K562 (cell line): ENCODE data around the gene ELMO1. TPM values are rescaled to one million over a fixed set of nuclear protein-coding genes. Genes with fewer than 3 reads are reported as not detected.

Experiments used
- ATAC-seq: fragments of 200-7000 bp; cut with Tn5 transposase; 3 replicates; pipeline ENCODE4 v1.9.1; 2020; ENCODE audit warnings: moderate library complexity
- BruUV-seq: library from RNA; stranded (reverse); fragments of 400-500 nt; replicated peaks from 2 replicates; lab custom pipeline; 2021; lab: Mats Ljungman, UMichigan
- CTCF ChIA-PET: fragments of 300-600 bp; formaldehyde crosslinking; extraction: SDS; loops from one replicate; lab custom pipeline; 2021; ENCODE audit warnings: low intra/inter-chr PET ratio; lab: Yijun Ruan, JAX
- POLR2A ChIA-PET: fragments of 300-600, 350-650 bp; sonication (Branson Sonifier 250); formaldehyde crosslinking; extraction: SDS; loops from one replicate; lab custom pipeline; 2021; ENCODE audit warnings: antibody characterized with exemption, inconsistent platforms; lab: Yijun Ruan, JAX
- DNase-seq, 4 experiments: peaks; one replicate each; pipeline versions ENCODE4 v3.0.0 to v3.0.0-alpha.2; 2011 to 2018; ENCODE audit warnings: low spot score in 3 of 4, mixed read lengths in 3 of 4; ENCODE audit errors: extremely low read depth in 1 of 4
- FAIRE-seq: peaks from 2 replicates; lab custom pipeline; 2011; peaks lifted over from hg19 to GRCh38; lab: Jason Lieb, UNC
- H2AFZ ChIP-seq: 2 replicates; pipeline ENCODE4 v1.6.0; 2011; ENCODE audit warnings: low read depth, low read length, control low read depth, inconsistent platforms
- H3K27ac ChIP-seq: fragments of 200-600 bp; 3 replicates; pipeline ENCODE4 v1.8.0; 2011; ENCODE audit warnings: low read depth, mild to moderate bottlenecking, control low read depth, inconsistent platforms, low read length, moderate library complexity, mixed read lengths; ENCODE audit errors: extremely low read depth
- H3K27me3 ChIP-seq, 2 experiments: fragments of 300-600 bp in 1 of 2; 2 replicates in 1 of 2; 3 replicates in 1 of 2; pipeline versions ENCODE4 v1.6.0 to v1.8.0; 2011; ENCODE audit warnings: inconsistent platforms in 2 of 2, low read length in 2 of 2, mild to moderate bottlenecking in 1 of 2, mixed read lengths in 1 of 2, moderate library complexity in 1 of 2; ENCODE audit not compliant: control insufficient read depth in 2 of 2, insufficient read depth in 2 of 2
- H3K36me3 ChIP-seq: fragments of 300-600 bp; 3 replicates; pipeline ENCODE4 v1.8.0; 2011; ENCODE audit warnings: mild to moderate bottlenecking, low read length, inconsistent platforms; ENCODE audit not compliant: control insufficient read depth, insufficient read depth
- H3K4me1 ChIP-seq, 2 experiments: fragments of 200-600 bp in 1 of 2; replicated peaks in 1 of 2; 2 replicates in 1 of 2; 3 replicates in 1 of 2; pipeline versions ENCODE4 v1.5.1 to v1.8.0; 2011; ENCODE audit warnings: inconsistent platforms in 2 of 2, low read length in 2 of 2, mild to moderate bottlenecking in 1 of 2, mixed read lengths in 1 of 2, moderate library complexity in 1 of 2; ENCODE audit not compliant: control insufficient read depth in 2 of 2, insufficient read depth in 2 of 2
- H3K4me2 ChIP-seq: 2 replicates; pipeline ENCODE4 v1.6.1; 2011; ENCODE audit warnings: low read length, control low read depth, inconsistent platforms, mixed read lengths; ENCODE audit not compliant: insufficient read depth
- H3K4me3 ChIP-seq: fragments of 200-600 bp; sonication (generic), shearing (Covaris generic); 2 replicates; pipeline ENCODE4 v1.5.1; 2016; ENCODE audit warnings: control low read depth, inconsistent platforms
- H3K79me2 ChIP-seq: fragments of 200-600 bp; 3 replicates; pipeline ENCODE4 v1.8.0; 2011; ENCODE audit warnings: low read length, inconsistent platforms; ENCODE audit not compliant: control insufficient read depth, insufficient read depth
- H3K9ac ChIP-seq, 2 experiments: 2 replicates each; pipeline versions ENCODE4 v1.6.0 to v1.6.1; 2011; ENCODE audit warnings: low read depth in 2 of 2, low read length in 2 of 2, control low read depth in 1 of 2, inconsistent platforms in 1 of 2, mild to moderate bottlenecking in 1 of 2, mixed read lengths in 1 of 2; ENCODE audit not compliant: insufficient read depth in 1 of 2
- H3K9me1 ChIP-seq: one replicate; pipeline ENCODE4 v1.6.0; 2011; ENCODE audit warnings: inconsistent platforms, mild to moderate bottlenecking, low read length, moderate library complexity; ENCODE audit not compliant: control insufficient read depth, insufficient read depth
- H3K9me3 ChIP-seq: replicated peaks from 2 replicates; pipeline ENCODE4 v1.5.1; 2011; ENCODE audit warnings: low read depth, low read length, inconsistent platforms; ENCODE audit not compliant: control insufficient read depth, insufficient read depth
- H4K20me1 ChIP-seq: replicated peaks from 2 replicates; pipeline ENCODE4 v1.6.1; 2011; ENCODE audit warnings: low read length, inconsistent platforms, mixed read lengths; ENCODE audit not compliant: control insufficient read depth, insufficient read depth
- FOXM1 ChIP-seq, 2 experiments: fragments of 450-650 bp in 1 of 2; sonication (generic) in 1 of 2; formaldehyde crosslinking in 1 of 2; IDR thresholded peaks; 2 replicates each; pipeline versions ENCODE4 v1.6.1 to v1.9.0; 2017 to 2022; ENCODE audit warnings: low read depth in 2 of 2, mild to moderate bottlenecking in 2 of 2, missing genetic modification reagents in 1 of 2, moderate library complexity in 1 of 2
- GTF2A2 ChIP-seq: IDR thresholded peaks from 2 replicates; pipeline ENCODE4 v1.6.1; 2016; ENCODE audit warnings: mild to moderate bottlenecking, missing genetic modification characterization, missing compliant biosample characterization
- IRF9 ChIP-seq: fragments of 450-650 bp; IDR thresholded peaks from 2 replicates; pipeline ENCODE4 v1.6.1; 2016; ENCODE audit warnings: missing biosample characterization, missing genetic modification characterization
- MEF2A ChIP-seq: IDR thresholded peaks from 2 replicates; pipeline ENCODE4 v1.6.1; 2011; ENCODE audit warnings: low read depth, mild to moderate bottlenecking, low read length, moderate library complexity; ENCODE audit not compliant: control insufficient read depth
- MTA2 ChIP-seq: fragments of 450-650 bp; IDR thresholded peaks from 2 replicates; pipeline ENCODE4 v1.6.1; 2016; ENCODE audit warnings: low read depth
- PHF8 ChIP-seq: fragments of 200-600 bp; sonication (generic); IDR thresholded peaks from 2 replicates; pipeline ENCODE4 v1.6.1; 2012; ENCODE audit warnings: mixed run types, mild to moderate bottlenecking, inconsistent platforms, low read length, moderate library complexity, borderline replicate concordance
- PRDM10 ChIP-seq: fragments of 450-650 bp; IDR thresholded peaks from 2 replicates; pipeline ENCODE4 v1.6.1; 2018; ENCODE audit not compliant: partially characterized antibody
- SIX5 ChIP-seq, 2 experiments: IDR thresholded peaks; 2 replicates each; pipeline ENCODE4 v1.6.1; 2011; ENCODE audit warnings: low read length in 2 of 2, borderline replicate concordance in 1 of 2, low read depth in 1 of 2, mild to moderate bottlenecking in 1 of 2, moderate library complexity in 1 of 2; ENCODE audit not compliant: insufficient read depth in 1 of 2
- SMARCA5 ChIP-seq: fragments of 450-650 bp; IDR thresholded peaks from 2 replicates; pipeline ENCODE4 v1.6.1; 2016
- ZMIZ1 ChIP-seq, 2 experiments: fragments of 150-350 bp in 1 of 2; IDR thresholded peaks; 2 replicates each; pipeline ENCODE4 v1.6.1; 2012 to 2016; ENCODE audit warnings: low read depth in 2 of 2, low read length in 2 of 2, mild to moderate bottlenecking in 1 of 2, moderate library complexity in 1 of 2
- ZNF174 ChIP-seq: fragments of 250-450 bp; sonication (Bioruptor Pico); IDR thresholded peaks from 2 replicates; pipeline ENCODE4 v1.4.0; 2020; ENCODE audit warnings: mild to moderate bottlenecking
- ZNF436 ChIP-seq: fragments of 250-450, 450-650 bp; sonication (Bioruptor Pico); formaldehyde crosslinking; IDR thresholded peaks from 2 replicates; pipeline ENCODE4 v1.7.0; 2020; ENCODE audit warnings: mild to moderate bottlenecking
- ZNF785 ChIP-seq: fragments of 250-450 bp; sonication (Bioruptor Pico); IDR thresholded peaks from 2 replicates; pipeline ENCODE4 v1.4.0; 2020; ENCODE audit warnings: mild to moderate bottlenecking
- WGBS: fragments of 100-300 bp; shearing (Covaris generic); methylation state at CpG from one replicate; pipeline ENCODE4 v1.1.6; 2016; ENCODE audit warnings: low coverage, mixed read lengths; ENCODE audit not compliant: insufficient coverage; ENCODE audit errors: missing lambda C conversion rate; 5-methylcytosine and 5-hydroxymethylcytosine counted together
- in situ Hi-C: fragments of 300-500 bp; cut with MboI; formaldehyde crosslinking; loops from 4 replicates; pipeline ENCODE4 v1.15.0; 2018; ENCODE audit warnings: inconsistent platforms, mixed read lengths
- intact Hi-C: fragments of 100-400 bp; cut with micrococcal nuclease; formaldehyde crosslinking; loops from 2 replicates; pipeline ENCODE4 v1.14.2; 2022
- polyA plus RNA-seq, 8 experiments: library from polyadenylated mRNA; depleted of rRNA in 4 of 8; stranded (reverse) in 5 of 8; unstranded in 3 of 8; fragments of >200 nt; fragmentation: Nextera tagmentation in 2 of 8; fragmentation: Illumina TruSeq in 1 of 8; extraction: Ambion mirVana in 2 of 8; extraction: Trizol in 1 of 8; gene quantifications; 2 replicates each; pipeline versions ENCODE4 v1.2.1 to v1.2.3, GENCODE V29; 2011 to 2014; ENCODE audit warnings: inconsistent platforms in 1 of 8, missing spikeins in 1 of 8
- total RNA-seq, 7 experiments: library from RNA; depleted of rRNA in 6 of 7; stranded (reverse); fragments of >200 nt in 6 of 7; fragmentation: Illumina TruSeq in 2 of 7; extraction: Trizol in 2 of 7; gene quantifications; 2 replicates each; pipeline versions ENCODE4 v1.2.1 to v1.2.3, GENCODE V29; 2011 to 2021; ENCODE audit warnings: low replicate concordance in 1 of 7
- TF ChIP-seq, protein P1 (sequence below): fragments of 250-450 bp; sonication (Bioruptor Pico); IDR thresholded peaks from 2 replicates; pipeline ENCODE4 v1.9.0; 2021; ENCODE audit warnings: mild to moderate bottlenecking

The ELMO1 gene
- total and polyA plus RNA-seq, 9 of the 15 experiments (the other 6 are each of a cell fraction or from before 2014, with no cell fraction given), result 0.36 to 7.2 (median 3.6) TPM

DNA sequence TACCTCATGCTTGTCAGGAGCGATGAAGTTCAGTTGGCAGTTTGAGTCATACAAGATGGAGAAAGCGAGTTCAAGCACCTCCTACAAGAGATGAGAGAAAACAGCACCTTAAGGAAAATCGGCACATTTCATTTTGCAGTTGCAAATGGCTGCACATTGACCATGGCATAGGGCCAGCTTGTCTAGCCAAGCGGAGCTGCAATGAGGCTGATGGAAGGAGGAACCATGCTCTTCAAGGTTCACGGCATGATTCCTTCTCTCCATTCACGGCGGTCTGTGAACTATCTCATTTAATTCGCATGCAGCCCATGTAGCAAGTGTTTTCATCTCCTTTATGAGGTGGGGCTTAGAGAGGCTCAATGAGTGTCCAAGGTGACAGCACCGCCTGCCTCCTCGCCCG, 587.0 kb downstream of the ELMO1 start:
- DNase-seq (no peak), FAIRE-seq (no peak), ATAC-seq (no peak)
- Histone ChIP-seq H3K4me3 (no peak overlapping the region), H3K4me1 (no peaks in the 10 kb centered on the region), H3K9me3 (no peaks in the 10 kb centered on the region), H3K27ac (no peak overlapping the region), H3K36me3 (no peaks in the 10 kb centered on the region), H3K79me2 (no peaks in the 10 kb centered on the region), H3K27me3 (no peaks in the 10 kb centered on the region), H3K9me1 (no peaks in the 10 kb centered on the region), H3K9ac (no peak overlapping the region), H3K4me2 (no peak overlapping the region), H2AFZ (no peak overlapping the region), H4K20me1 (no peaks in the 10 kb centered on the region)
- ChIA-PET CTCF (no interaction called here), POLR2A (interaction anchor here (1.2 kb wide), 1 partner anchor 10 kb away, joined by 3 read pairs; no protein-coding TSS in a partner anchor)
- TF ChIP-seq, protein P1, sequence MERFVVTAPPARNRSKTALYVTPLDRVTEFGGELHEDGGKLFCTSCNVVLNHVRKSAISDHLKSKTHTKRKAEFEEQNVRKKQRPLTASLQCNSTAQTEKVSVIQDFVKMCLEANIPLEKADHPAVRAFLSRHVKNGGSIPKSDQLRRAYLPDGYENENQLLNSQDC (CRISPR knock-in tag), result no peak
- TF ChIP-seq PHF8 (no peak), MEF2A (no peak), PRDM10 (no peak), GTF2A2 (no peak), ZNF174 (no peak), ZNF785 (CRISPR knock-in tag) (no peak), IRF9 (tag) (no peak), ZNF436 (CRISPR knock-in tag) (no peak), ZMIZ1 (IDR thresholded peaks at IDR 0.05; ENCODE audit: low read depth in 2 of 2, low read length in 2 of 2) (no peak), SIX5 (IDR thresholded peaks at IDR 0.05; ENCODE audit: borderline replicate concordance in 1 of 2, insufficient read depth in 1 of 2, low read depth in 1 of 2, low read length in 2 of 2) (no peak), MTA2 (no peak), SMARCA5 (no peak), FOXM1 (IDR thresholded peaks at IDR 0.05; ENCODE audit: low read depth) (no peak), FOXM1 (CRISPR knock-in tag; IDR thresholded peaks at IDR 0.05; ENCODE audit: low read depth) (no peak)
- WGBS, result 7% methylated on average over 11 of the region's 11 CpGs
- BruUV-seq, result no TSS peak
- in situ Hi-C loops, result no loop called here
- intact Hi-C loops, result no loop called here
